ENCODE results near the gene CEACAM7.

CEACAM7 gene

DNA sequence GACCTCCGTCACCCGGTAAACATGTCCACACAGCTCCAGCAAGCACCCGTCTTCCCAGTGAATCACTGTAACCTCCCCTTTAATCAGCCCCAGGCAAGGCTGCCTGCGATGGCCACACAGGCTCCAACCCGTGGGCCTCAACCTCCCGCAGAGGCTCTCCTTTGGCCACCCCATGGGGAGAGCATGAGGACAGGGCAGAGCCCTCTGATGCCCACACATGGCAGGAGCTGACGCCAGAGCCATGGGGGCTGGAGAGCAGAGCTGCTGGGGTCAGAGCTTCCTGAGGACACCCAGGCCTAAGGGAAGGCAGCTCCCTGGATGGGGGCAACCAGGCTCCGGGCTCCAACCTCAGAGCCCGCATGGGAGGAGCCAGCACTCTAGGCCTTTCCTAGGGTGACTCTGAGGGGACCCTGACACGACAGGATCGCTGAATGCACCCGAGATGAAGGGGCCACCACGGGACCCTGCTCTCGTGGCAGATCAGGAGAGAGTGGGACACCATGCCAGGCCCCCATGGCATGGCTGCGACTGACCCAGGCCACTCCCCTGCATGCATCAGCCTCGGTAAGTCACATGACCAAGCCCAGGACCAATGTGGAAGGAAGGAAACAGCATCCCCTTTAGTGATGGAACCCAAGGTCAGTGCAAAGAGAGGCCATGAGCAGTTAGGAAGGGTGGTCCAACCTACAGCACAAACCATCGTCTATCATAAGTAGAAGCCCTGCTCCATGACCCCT lies 11.3 kb upstream of the CEACAM7 start:
- Histone ChIP-seq H3K27ac (ENCODE audit: low read depth, low read length) (no peak overlapping the region), H3K4me1 (ENCODE audit: control insufficient read depth, insufficient read depth, low read length) (no peaks in the 10 kb centered on the region), H3K9me3 (ENCODE audit: control insufficient read depth, insufficient read depth, low read depth, low read length) (no peaks in the 10 kb centered on the region), H3K9ac (ENCODE audit: low read length) (no peak overlapping the region), H3K27me3 (ENCODE audit: control insufficient read depth, insufficient read depth, low read length) (peaks cover 38% of the 10 kb centered on the region), H3K4me3 (ENCODE audit: low read depth, low read length) (no peak overlapping the region), H3K36me3 (ENCODE audit: control insufficient read depth, insufficient read depth, low read length) (no peaks in the 10 kb centered on the region)

DNA sequence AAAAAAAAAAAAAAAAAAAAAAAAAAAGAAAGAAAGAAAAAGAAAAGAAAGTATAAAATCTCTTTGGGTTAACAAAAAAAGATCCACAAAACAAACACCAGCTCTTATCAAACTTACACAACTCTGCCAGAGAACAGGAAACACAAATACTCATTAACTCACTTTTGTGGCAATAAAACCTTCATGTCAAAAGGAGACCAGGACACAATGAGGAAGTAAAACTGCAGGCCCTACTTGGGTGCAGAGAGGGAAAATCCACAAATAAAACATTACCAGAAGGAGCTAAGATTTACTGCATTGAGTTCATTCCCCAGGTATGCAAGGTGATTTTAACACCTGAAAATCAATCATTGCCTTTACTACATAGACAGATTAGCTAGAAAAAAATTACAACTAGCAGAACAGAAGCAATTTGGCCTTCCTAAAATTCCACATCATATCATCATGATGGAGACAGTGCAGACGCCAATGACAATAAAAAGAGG lies 10.7 kb upstream of the CEACAM7 start:
- Histone ChIP-seq H3K27me3 (ENCODE audit: control insufficient read depth, insufficient read depth, low read length) (peaks cover 36% of the 10 kb centered on the region), H3K4me1 (ENCODE audit: control insufficient read depth, insufficient read depth, low read length) (no peaks in the 10 kb centered on the region), H3K9ac (ENCODE audit: low read length) (no peak overlapping the region), H3K9me3 (ENCODE audit: control insufficient read depth, insufficient read depth, low read depth, low read length) (no peaks in the 10 kb centered on the region), H3K4me3 (ENCODE audit: low read depth, low read length) (no peak overlapping the region), H3K36me3 (ENCODE audit: control insufficient read depth, insufficient read depth, low read length) (no peaks in the 10 kb centered on the region), H3K27ac (ENCODE audit: low read depth, low read length) (no peak overlapping the region)

DNA sequence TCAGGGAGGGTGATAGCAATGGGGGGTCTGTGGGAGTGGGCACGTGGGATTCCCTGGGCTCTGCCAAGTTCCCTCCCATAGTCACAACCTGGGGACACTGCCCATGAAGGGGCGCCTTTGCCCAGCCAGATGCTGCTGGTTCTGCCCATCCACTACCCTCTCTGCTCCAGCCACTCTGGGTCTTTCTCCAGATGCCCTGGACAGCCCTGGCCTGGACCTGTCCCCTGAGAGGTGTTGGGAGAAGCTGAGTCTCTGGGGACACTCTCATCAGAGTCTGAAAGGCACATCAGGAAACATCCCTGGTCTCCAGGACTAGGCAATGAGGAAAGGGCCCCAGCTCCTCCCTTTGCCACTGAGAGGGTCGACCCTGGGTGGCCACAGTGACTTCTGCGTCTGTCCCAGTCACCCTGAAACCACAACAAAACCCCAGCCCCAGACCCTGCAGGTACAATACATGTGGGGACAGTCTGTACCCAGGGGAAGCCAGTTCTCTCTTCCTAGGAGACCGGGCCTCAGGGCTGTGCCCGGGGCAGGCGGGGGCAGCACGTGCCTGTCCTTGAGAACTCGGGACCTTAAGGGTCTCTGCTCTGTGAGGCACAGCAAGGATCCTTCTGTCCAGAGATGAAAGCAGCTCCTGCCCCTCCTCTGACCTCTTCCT lies 9.3 kb upstream of the CEACAM7 start:
- no peaks in the 10 kb centered on the region for H3K9me3 ChIP-seq (ENCODE audit: control insufficient read depth, insufficient read depth, low read depth, low read length)
- H3K4me1 ChIP-seq (ENCODE audit: control insufficient read depth, insufficient read depth, low read length) = no peaks in the 10 kb centered on the region
- peaks cover 37% of the 10 kb centered on the region; the same call in 1 of the 2 replicates for H3K27me3 ChIP-seq (ENCODE audit: control insufficient read depth, insufficient read depth, low read length)
- no peaks in the 10 kb centered on the region for H3K36me3 ChIP-seq (ENCODE audit: control insufficient read depth, insufficient read depth, low read length)
- H3K4me3 ChIP-seq (ENCODE audit: low read depth, low read length) = no peak overlapping the region
- no peak overlapping the region for H3K9ac ChIP-seq (ENCODE audit: low read length)
- no peak overlapping the region for H3K27ac ChIP-seq (ENCODE audit: low read depth, low read length)

DNA sequence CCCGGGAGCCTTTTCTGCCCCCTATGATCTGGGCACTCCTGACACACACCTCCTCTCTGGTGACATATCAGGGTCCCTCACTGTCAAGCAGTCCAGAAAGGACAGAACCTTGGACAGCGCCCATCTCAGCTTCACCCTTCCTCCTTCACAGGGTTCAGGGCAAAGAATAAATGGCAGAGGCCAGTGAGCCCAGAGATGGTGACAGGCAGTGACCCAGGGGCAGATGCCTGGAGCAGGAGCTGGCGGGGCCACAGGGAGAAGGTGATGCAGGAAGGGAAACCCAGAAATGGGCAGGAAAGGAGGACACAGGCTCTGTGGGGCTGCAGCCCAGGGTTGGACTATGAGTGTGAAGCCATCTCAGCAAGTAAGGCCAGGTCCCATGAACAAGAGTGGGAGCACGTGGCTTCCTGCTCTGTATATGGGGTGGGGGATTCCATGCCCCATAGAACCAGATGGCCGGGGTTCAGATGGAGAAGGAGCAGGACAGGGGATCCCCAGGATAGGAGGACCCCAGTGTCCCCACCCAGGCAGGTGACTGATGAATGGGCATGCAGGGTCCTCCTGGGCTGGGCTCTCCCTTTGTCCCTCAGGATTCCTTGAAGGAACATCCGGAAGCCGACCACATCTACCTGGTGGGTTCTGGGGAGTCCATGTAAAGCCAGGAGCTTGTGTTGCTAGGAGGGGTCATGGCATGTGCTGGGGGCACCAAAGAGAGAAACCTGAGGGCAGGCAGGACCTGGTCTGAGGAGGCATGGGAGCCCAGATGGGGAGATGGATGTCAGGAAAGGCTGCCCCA lies 8.5 kb upstream of the CEACAM7 start:
- Histone ChIP-seq H3K27me3 (ENCODE audit: control insufficient read depth, insufficient read depth, low read length) (peaks cover 44% of the 10 kb centered on the region), H3K9ac (ENCODE audit: low read length) (no peak overlapping the region), H3K27ac (ENCODE audit: low read depth, low read length) (no peak overlapping the region), H3K4me1 (ENCODE audit: control insufficient read depth, insufficient read depth, low read length) (no peaks in the 10 kb centered on the region), H3K36me3 (ENCODE audit: control insufficient read depth, insufficient read depth, low read length) (no peaks in the 10 kb centered on the region), H3K9me3 (ENCODE audit: control insufficient read depth, insufficient read depth, low read depth, low read length) (no peaks in the 10 kb centered on the region), H3K4me3 (ENCODE audit: low read depth, low read length) (no peak overlapping the region)

DNA sequence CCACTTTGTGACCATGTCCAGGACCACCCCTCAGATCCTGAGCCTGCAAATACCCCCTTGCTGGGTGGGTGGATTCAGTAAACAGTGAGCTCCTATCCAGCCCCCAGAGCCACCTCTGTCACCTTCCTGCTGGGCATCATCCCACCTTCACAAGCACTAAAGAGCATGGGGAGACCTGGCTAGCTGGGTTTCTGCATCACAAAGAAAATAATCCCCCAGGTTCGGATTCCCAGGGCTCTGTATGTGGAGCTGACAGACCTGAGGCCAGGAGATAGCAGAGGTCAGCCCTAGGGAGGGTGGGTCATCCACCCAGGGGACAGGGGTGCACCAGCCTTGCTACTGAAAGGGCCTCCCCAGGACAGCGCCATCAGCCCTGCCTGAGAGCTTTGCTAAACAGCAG lies 7.7 kb upstream of the CEACAM7 start:
- Histone ChIP-seq H3K27ac (ENCODE audit: low read depth, low read length) (no peak overlapping the region), H3K9me3 (ENCODE audit: control insufficient read depth, insufficient read depth, low read depth, low read length) (no peaks in the 10 kb centered on the region), H3K4me1 (ENCODE audit: control insufficient read depth, insufficient read depth, low read length) (no peaks in the 10 kb centered on the region), H3K4me3 (ENCODE audit: low read depth, low read length) (no peak overlapping the region), H3K9ac (ENCODE audit: low read length) (no peak overlapping the region), H3K36me3 (ENCODE audit: control insufficient read depth, insufficient read depth, low read length) (no peaks in the 10 kb centered on the region), H3K27me3 (ENCODE audit: control insufficient read depth, insufficient read depth, low read length) (peaks cover 47% of the 10 kb centered on the region)

DNA sequence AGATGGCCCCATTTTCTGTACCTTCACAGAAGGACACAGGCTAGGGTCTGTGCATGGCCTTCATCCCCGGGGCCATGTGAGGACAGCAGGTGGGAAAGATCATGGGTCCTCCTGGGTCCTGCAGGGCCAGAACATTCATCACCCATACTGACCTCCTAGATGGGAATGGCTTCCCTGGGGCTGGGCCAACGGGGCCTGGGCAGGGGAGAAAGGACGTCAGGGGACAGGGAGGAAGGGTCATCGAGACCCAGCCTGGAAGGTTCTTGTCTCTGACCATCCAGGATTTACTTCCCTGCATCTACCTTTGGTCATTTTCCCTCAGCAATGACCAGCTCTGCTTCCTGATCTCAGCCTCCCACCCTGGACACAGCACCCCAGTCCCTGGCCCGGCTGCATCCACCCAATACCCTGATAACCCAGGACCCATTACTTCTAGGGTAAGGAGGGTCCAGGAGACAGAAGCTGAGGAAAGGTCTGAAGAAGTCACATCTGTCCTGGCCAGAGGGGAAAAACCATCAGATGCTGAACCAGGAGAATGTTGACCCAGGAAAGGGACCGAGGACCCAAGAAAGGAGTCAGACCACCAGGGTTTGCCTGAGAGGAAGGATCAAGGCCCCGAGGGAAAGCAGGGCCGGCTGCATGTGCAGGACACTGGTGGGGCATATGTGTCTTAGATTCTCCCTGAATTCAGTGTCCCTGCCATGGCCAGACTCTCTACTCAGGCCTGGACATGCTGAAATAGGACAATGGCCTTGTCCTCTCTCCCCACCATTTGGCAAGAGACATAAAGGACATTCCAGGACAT lies 7.0 kb upstream of the CEACAM7 start:
- Histone ChIP-seq H3K4me1 (ENCODE audit: control insufficient read depth, insufficient read depth, low read length) (no peaks in the 10 kb centered on the region), H3K36me3 (ENCODE audit: control insufficient read depth, insufficient read depth, low read length) (no peaks in the 10 kb centered on the region), H3K27ac (ENCODE audit: low read depth, low read length) (no peak overlapping the region), H3K9me3 (ENCODE audit: control insufficient read depth, insufficient read depth, low read depth, low read length) (no peaks in the 10 kb centered on the region), H3K27me3 (ENCODE audit: control insufficient read depth, insufficient read depth, low read length) (peaks cover 44% of the 10 kb centered on the region), H3K9ac (ENCODE audit: low read length) (no peak overlapping the region), H3K4me3 (ENCODE audit: low read depth, low read length) (no peak overlapping the region)

DNA sequence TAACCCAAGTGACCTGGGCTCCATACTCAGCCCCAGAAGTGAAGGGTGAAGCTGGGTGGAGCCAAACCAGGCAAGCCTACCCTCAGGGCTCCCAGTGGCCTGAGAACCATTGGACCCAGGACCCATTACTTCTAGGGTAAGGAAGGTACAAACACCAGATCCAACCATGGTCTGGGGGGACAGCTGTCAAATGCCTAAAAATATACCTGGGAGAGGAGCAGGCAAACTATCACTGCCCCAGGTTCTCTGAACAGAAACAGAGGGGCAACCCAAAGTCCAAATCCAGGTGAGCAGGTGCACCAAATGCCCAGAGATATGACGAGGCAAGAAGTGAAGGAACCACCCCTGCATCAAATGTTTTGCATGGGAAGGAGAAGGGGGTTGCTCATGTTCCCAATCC lies 6.1 kb upstream of the CEACAM7 start:
- peaks cover 43% of the 10 kb centered on the region for H3K27me3 ChIP-seq (ENCODE audit: control insufficient read depth, insufficient read depth, low read length)

DNA sequence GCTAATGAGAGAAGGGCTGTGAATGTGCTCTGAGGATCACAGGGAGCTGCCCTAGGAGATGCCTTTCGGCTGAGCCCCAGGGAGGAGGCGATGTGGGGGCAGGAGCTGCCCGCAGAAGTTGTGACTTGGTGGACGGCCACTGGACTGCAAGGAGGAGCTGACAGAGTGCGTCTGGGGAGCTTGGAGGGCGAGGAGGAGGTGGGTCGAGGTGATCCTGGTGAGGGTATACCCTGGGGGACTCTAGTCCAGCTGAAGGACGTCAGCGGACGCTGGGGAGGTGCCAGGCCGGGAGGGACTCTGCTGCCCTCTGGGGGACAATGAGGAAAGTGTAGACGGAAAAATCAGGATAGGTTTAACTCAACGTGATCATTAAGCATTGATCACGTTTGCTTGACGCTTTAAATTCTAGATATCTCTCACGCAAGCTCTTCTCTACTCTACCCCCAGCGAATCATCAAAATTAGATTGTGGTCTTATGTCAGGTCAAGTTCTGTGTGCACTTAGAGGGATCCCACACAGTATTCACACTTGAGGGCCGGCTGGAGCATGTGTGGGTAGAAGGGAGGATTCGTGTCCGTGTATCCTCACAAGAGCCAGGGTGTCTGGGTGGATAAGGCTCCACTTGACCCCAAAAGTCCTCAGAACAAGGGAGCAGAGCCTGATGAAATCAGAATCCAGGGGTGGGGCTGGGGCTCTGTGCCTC lies 3.3 kb upstream of the CEACAM7 start:
- Histone ChIP-seq H3K27me3 (ENCODE audit: control insufficient read depth, insufficient read depth, low read length) (peaks cover 49% of the 10 kb centered on the region), H3K9ac (ENCODE audit: low read length) (no peak overlapping the region), H3K4me3 (ENCODE audit: low read depth, low read length) (no peak overlapping the region), H3K9me3 (ENCODE audit: control insufficient read depth, insufficient read depth, low read depth, low read length) (no peaks in the 10 kb centered on the region), H3K4me1 (ENCODE audit: control insufficient read depth, insufficient read depth, low read length) (no peaks in the 10 kb centered on the region; the same call in 1 of the 2 replicates), H3K27ac (ENCODE audit: low read depth, low read length) (no peak overlapping the region), H3K36me3 (ENCODE audit: control insufficient read depth, insufficient read depth, low read length) (no peaks in the 10 kb centered on the region)

More for the DNA sequence above, 6.1 kb upstream of the CEACAM7 start:
- Histone ChIP-seq H3K27ac (ENCODE audit: low read depth, low read length) (no peak overlapping the region), H3K4me3 (ENCODE audit: low read depth, low read length) (no peak overlapping the region), H3K4me1 (ENCODE audit: control insufficient read depth, insufficient read depth, low read length) (no peaks in the 10 kb centered on the region), H3K9ac (ENCODE audit: low read length) (no peak overlapping the region), H3K9me3 (ENCODE audit: control insufficient read depth, insufficient read depth, low read depth, low read length) (no peaks in the 10 kb centered on the region), H3K36me3 (ENCODE audit: control insufficient read depth, insufficient read depth, low read length) (no peaks in the 10 kb centered on the region)

DNA sequence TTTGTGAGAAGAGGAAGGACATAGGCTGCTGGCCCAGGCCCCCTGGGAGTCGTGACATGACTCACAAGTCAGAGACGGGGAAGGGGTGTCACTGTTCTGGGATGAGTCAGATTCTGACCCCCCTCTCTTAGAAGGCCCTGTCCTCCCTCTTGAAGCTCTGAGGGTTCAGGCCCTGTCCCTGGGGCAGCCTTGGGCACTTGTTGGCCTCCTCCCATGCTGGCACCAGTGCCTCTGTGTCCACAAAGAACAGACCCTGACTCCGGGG lies 2.7 kb upstream of the CEACAM7 start:
- Histone ChIP-seq H3K36me3 (ENCODE audit: control insufficient read depth, insufficient read depth, low read length) (no peaks in the 10 kb centered on the region), H3K9me3 (ENCODE audit: control insufficient read depth, insufficient read depth, low read depth, low read length) (no peaks in the 10 kb centered on the region), H3K27me3 (ENCODE audit: control insufficient read depth, insufficient read depth, low read length) (peaks cover 56% of the 10 kb centered on the region), H3K4me1 (ENCODE audit: control insufficient read depth, insufficient read depth, low read length) (no peaks in the 10 kb centered on the region; the same call in 1 of the 2 replicates), H3K4me3 (ENCODE audit: low read depth, low read length) (no peak overlapping the region), H3K9ac (ENCODE audit: low read length) (no peak overlapping the region), H3K27ac (ENCODE audit: low read depth, low read length) (no peak overlapping the region)

DNA sequence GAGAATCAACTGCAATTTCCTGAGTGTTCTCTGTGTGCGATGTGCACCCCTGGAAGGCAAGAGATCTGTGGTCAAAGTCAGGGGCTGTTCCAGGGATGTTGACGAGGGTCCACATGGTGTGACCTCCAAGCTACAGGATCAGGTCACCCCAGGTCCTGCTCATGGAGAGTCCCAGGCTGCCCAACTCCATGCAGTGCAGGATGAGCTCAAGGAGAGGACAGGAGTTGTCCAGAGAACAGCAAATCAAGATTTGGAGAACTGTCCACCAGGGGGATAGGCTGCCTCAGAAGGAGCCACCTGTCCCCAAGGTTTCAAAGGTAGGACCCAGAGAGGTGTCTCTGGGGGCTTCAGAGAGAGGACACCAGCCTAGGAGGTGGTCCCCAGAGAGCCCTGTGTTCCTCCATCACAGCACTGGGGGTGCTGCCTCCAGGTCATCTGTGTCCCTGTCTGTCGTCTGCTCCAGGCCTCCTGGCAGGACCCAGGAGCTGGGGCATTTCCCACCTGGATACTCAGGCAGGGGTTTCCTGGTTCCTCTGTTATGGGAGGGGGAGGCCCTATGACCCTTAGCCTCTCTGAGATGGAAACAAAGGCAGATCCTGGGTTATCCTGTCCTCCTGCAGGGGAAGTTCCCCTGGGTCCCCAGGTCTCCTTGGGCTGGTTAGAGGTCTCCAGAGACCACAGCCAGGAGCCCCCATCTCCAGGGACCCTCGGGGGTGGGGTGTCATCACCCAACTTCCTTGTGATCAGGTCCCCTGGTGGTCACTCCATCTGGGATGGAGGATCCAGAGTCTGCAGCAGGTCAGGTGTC lies 2.1 kb upstream of the CEACAM7 start:
- Histone ChIP-seq H3K36me3 (ENCODE audit: control insufficient read depth, insufficient read depth, low read length) (no peaks in the 10 kb centered on the region), H3K4me3 (ENCODE audit: low read depth, low read length) (no peak overlapping the region), H3K9ac (ENCODE audit: low read length) (no peak overlapping the region), H3K9me3 (ENCODE audit: control insufficient read depth, insufficient read depth, low read depth, low read length) (no peaks in the 10 kb centered on the region), H3K27me3 (ENCODE audit: control insufficient read depth, insufficient read depth, low read length) (peaks cover 59% of the 10 kb centered on the region), H3K4me1 (ENCODE audit: control insufficient read depth, insufficient read depth, low read length) (no peaks in the 10 kb centered on the region; the same call in 1 of the 2 replicates), H3K27ac (ENCODE audit: low read depth, low read length) (no peak overlapping the region)
